Esophagus squamous epithelium (tissue), 4 donors: ENCODE measurements around the gene DCAF8L1.

ENCODE experiments used
- CTCF ChIP-seq, 6 experiments: fragments of 450-650 bp in 4 of 6; fragments of 200-600 bp in 2 of 6; sonication (generic) in 2 of 6; IDR thresholded peaks; one replicate each; pipeline ENCODE4 v1.5.1; 2016 to 2019; ENCODE audit warnings: antibody characterized with exemption in 6 of 6, mild to moderate bottlenecking in 4 of 6, moderate library complexity in 4 of 6
- POLR2A ChIP-seq, 4 donors: fragments of 450-650 bp; IDR thresholded peaks; one replicate each; pipeline ENCODE4 v1.6.1; 2017; ENCODE audit warnings: antibody characterized with exemption in 4 of 4, mild to moderate bottlenecking in 4 of 4, moderate library complexity in 3 of 4

GRCh38 chrX:27987862-27988646 is 6.8 kb upstream of the DCAF8L1 start:
- TF ChIP-seq CTCF (IDR thresholded peaks at IDR 0.05) (no peak), POLR2A (IDR thresholded peaks at IDR 0.05) (no peak)
